ENCODE measurements around the gene PCSK5.

- no peak for TF ChIP-seq CTCF (IDR thresholded peaks at IDR 0.05)
- TF ChIP-seq POLR2A (IDR thresholded peaks at IDR 0.05), result no peak
Measured at GRCh38 chr9:75965231-75965630, 74.8 kb downstream of the PCSK5 start.
